Stimulated activated CD4-positive, alpha-beta T cell treated with anti-CD3 and anti-CD28 coated beads, Interleukin-1b, Interleukin-23, amount 100 ng/mL, for 1 hour (primary cell): ENCODE measurements around the gene TGFB1I1.
"Not testable (repeated sequence)": the region's sequence is repeated elsewhere in the genome, so short reads cannot be mapped to it uniquely, and the experiment has no call there.

Experiments
- DNase-seq, 2 donors: peaks; one replicate each; pipeline ENCODE4 v3.0.0-alpha.2; 2020; ENCODE audit warnings: low read depth in 2 of 2

The TGFB1I1 gene

DNA sequence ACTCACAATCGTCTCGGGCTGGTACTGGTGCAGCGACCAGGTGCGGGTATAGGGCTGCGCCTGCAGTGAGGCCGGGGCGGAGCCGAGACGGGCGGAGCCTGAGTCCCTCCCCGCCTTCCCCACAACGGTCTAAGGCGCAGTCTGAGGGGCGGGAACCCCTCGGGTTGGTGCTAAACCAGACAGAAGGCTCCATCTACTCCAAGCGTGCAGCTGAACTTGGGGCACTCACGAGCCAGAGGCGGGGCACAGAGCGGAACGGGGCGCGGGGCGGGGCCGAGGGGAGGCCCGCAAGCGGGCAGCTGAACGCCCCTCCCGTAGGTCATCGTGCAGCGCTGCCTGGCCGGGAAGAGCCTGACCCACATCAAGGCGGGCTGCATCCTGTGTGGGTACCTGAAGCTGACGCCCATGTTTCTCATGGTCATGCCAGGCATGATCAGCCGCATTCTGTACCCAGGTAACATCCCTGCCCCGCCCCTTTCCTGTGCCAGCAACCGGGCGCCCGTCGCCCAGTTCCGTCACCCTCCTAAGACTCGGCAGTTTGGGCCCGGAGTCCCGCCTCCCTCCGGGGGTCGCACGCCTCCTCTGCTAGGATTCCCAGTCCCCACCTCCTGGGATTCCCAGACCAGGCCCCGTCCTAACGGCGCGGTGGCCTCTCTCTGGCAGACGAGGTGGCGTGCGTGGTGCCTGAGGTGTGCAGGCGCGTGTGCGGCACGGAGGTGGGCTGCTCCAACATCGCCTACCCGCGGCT lies 15.9 kb downstream of the TGFB1I1 start:
- peak in 1 of 2 donors; percentile 32 for DNase-seq

GRCh38 chr16:31488468-31489297 lies 16.7 kb downstream of the TGFB1I1 start:
- DNase-seq: no peak

- no peak for DNase-seq
Measured at GRCh38 chr16:31489298-31489564, 17.3 kb downstream of the TGFB1I1 start.

DNA sequence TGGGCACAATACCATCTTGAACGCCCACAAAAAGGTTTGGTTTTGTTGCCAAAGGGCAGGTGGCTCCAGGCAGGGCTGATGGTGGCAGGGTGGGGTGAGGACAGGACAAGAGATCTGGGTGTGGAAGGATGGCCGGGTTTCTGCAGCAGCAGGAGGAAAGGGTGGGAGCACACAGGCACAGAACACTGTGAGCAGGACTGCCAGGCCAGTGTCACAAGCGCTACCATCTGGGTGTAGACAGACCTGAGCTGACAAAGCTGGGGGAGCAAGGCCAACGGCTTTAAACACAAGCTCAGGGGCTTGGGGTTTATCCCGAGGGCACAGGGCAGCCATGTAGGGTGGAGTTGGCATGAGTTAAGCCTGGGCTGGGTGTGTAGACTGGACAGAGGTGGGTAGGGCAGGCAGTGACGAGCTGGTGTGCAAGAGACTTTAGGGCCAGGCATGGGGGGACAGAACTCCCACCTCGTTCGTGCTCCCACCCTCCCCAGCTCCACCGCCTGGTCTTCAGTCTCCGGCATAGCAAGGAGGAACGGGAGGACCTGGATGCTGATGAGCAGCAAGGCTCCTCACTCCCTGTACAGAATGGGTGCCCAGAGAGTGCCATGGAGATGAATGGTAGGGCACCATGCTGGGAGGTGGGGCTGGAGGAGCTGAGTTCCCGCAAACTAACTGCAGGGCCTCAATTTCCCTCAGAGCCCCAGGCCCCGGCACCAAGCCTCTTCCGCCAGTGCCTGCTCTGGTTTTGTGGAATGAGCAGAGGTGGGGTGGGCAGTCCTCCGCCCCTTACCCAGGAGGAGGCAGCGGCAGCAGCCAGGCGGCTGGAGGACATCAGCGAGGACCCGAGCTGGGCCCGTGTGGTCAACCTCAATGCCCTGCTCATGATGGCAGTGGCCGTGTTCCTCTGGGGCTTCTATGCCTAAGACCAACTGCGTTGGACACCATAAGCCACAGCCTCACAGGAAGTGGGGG lies 17.9 kb downstream of the TGFB1I1 start:
- no peak for DNase-seq

- no peak for DNase-seq
Measured at GRCh38 chr16:31491778-31492418, 19.9 kb downstream of the TGFB1I1 start.

DNA sequence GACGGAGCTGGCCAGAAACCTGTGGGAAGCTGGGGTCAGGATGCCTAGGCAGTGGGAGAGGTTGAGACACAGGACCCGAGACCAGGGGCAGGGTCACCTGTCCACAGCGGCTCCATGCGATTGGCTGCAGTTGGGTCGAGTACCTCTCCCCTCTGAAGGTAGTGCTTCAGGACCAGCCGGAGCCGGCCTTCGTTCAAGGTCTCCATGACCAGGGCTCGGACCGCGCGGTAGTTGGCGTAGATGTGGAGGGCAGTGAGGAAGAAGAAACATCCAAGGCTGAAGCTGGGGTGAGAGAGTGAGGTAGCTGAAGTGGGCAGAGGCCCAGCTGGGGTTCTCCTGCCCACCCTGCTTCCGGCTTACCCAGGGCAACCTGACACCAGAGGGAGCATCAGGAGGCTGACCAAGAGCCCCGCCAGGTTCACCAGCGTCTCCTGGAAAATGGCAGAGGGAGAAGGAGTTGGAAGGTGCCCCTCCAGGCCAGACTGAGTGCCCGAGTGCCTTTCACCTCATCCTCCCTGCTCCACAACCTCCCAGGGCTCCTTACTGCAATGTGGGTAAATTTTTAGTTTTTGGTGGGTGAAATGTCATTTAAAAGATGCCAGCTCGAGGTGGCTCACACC lies 21.7 kb downstream of the TGFB1I1 start:
- no peak for DNase-seq

DNA sequence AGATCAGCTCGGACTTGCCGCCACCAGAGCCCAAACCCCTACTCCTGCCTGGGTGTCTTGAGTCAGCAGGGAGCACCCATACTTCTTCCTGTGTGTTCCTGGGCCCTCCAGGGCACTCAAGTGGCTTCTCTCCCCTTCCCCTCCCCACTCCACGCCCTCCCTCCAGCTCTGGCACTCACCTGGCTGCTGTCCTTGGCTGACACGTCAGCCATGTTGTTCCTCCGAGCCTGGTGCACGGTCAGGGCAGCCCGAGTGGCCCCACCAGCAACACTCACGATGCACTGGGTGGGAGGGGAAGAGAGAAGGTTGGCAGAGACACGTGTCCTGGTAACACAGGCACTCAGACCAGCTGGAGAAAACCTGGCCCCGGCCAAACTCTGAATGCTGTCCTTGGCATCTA lies 24.7 kb downstream of the TGFB1I1 start:
- DNase-seq: no peak

DNA sequence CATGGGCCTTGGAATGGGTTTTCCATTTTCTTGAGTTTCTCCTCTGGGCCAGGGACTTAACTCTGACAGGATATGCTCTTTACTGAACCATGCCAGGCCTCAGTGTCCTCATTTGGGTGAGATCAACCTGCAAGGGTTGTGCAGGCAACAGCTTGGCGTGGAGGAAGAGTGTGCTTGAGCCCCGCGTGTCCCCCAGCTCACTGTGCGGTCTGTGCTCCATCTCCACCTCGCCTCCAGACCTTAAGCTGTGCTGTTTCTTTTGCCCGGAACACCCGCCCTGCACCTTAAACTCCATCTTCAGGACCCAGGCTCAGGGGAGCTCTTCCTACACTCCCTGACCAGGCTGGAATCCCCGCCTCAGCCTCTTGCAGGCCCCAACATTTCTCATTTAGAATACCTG lies 26.5 kb downstream of the TGFB1I1 start:
- DNase-seq: no peak

DNA sequence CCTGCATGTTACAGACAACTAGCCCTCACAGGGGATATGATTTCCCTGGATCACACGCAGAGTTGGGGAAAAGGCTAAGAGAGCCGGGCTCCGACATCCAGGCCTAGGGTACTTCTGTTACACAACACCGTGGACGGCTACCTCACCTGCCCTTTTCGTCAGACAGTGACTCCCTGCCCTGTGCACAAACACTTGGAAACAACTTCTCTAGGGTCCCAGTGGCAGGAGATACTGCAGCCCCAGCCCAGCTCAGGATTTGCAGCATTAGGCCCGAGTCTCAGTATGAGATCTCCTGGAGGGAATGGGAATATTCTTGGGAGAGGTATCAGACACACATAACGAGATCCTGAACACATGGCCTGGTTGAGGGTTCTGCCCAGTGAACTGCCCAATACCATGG lies 28.0 kb downstream of the TGFB1I1 start:
- DNase-seq: no peak

DNA sequence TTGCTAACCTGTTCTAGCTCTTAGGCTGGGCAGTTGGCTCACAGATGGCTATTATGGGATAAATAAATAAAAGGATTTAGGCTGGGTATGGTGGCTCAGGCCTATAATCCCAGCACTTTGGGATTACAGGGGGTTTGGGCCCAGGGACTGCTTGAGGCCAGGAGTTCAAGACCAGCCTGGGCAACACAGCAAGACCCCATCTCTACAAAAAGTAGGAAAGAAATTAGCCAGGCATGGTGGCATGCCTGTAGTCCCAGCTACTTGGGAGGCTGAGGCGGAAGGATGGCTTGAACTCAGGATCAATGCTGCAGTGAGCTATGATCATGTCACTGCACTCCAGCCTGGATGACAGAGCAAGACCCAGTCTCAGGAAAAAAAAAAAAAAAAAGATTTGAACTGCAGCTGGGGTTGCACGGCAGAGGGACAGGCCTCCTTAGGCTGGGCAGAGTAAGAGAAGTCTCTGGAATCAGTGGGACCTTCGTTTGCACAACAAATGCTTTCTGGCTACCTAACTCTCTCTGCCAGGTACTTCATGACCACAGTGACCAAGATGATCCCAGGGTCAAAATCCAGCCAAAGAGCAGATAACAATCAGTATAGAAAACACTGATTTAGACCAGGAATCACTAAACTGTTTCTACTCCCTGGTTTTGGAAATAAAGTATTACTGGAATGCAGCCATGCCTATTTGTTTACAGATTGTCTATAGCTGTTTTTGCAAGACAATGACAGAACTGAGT lies 29.4 kb downstream of the TGFB1I1 start:
- no peak for DNase-seq

GRCh38 chr16:31501966-31502348 lies 30.0 kb downstream of the TGFB1I1 start:
- no peak for DNase-seq

- no peak for DNase-seq
Measured at GRCh38 chr16:31502981-31503380, 31.0 kb downstream of the TGFB1I1 start.

DNA sequence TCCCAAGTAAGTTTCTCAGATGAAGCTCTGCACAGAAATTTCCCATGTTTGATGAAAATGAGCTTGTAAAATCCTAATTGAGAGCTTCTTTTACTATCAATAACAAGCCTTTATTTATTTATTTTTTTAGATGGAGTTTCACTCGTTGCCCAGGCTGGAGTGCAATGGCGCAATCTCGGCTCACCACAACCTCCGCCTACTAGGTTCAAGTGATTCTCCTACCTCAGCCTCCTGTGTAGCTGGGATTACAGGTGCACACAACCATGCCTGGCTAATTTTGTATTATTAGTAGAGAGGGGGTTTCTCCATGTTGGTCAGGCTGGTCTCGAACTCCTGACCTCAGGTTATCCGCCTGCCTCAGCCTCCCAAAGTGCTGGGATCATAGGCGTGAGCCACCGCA lies 31.6 kb downstream of the TGFB1I1 start:
- not testable (repeated sequence) for DNase-seq

DNA sequence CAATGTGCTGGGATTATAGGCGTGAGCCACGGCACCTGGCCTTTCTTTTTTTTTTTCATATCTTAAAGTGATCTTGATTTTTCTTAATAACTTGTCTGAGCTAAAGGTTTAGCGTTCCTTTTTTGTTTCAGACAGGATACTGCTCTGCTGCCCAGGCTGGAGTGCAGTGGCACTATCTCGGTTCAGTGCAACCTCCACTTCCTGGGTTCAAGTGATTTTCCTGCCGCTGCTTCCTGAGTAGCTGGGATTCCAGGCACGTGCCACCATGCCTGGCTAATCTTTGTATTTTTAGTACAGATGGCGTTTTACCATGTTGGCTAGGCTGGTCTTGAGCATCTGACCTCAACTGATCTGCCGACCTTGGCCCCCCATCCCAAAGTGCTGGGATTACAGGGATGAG lies 32.2 kb downstream of the TGFB1I1 start:
- no peak for DNase-seq

- no peak for DNase-seq
Measured at GRCh38 chr16:31505483-31505882, 33.5 kb downstream of the TGFB1I1 start.

- DNase-seq: no peak
Measured at GRCh38 chr16:31507617-31507928, 35.6 kb downstream of the TGFB1I1 start.

- peak; percentile 44 to 60 for DNase-seq
Measured at GRCh38 chr16:31507929-31508705, 36.2 kb downstream of the TGFB1I1 start, which contains the start of gene RUSF1. Gene RUSF1 (minus strand): TSS chr16:31508391. CDS start chr16:31508373, 18 bp downstream.

GRCh38 chr16:31508706-31509195 lies 36.8 kb downstream of the TGFB1I1 start:
- no peak for DNase-seq

- no peak for DNase-seq
Measured at GRCh38 chr16:31513126-31513525, 41.2 kb downstream of the TGFB1I1 start.

DNA sequence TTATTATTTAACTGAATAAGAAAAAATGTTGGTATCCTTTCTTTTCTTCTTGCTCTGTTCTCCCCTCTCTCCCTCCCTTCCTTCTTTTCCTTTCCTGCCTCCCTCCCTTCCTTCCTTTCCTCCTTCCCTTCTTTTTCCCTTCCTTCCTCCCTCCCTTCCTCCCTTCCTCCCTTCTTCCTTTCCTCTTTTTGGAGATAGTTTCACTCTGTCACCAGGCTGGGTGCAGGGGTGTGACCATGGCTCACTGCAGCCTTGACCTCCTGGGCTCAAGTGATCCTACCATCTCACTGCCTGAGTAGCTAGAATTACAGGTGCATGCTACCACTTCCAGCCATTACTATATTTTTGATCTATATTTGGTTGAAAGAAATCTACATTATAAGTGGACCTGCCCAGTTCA lies 41.9 kb downstream of the TGFB1I1 start:
- DNase-seq: no peak
